ENCODE measurements around the gene CALML3. TPM values are rescaled to one million over a fixed set of nuclear protein-coding genes. Genes with fewer than 3 reads are reported as not detected.

Gene CALML3
- total RNA-seq, 2 experiments from 2014 or later, result not detected

DNA sequence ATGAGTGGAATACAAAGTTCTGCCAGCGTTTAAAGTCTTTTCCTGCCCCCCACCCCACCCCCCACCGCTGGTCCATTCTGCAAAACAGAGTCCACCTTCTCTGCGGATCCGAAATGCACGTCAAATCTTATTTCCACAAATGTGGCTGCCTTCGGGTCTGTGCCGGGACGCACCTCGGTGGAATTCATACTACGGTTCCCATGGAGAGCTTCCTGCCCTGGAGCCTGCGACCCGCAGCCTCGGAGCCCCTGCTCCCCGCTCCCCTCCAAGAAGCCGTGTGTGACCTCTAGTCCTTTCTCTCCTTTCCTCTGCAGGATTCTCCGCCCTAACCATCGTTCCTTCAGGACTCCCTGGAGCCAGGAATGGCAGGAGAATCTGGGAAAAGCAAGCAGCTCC, 12.9 kb upstream of the CALML3 start:
- intact Hi-C loops (cut with micrococcal nuclease), result no loop called here
- POLR2A ChIA-PET, result no interaction called here
- no peak overlapping the region for H3K4me3 Mint-ChIP-seq
- H3K36me3 Mint-ChIP-seq, result no peaks in the 10 kb centered on the region
- H3K27me3 Mint-ChIP-seq, result peaks cover 9% of the 10 kb centered on the region
- peaks cover 11% of the 10 kb centered on the region for H3K4me1 Mint-ChIP-seq (ENCODE audit: low read depth)
- H3K27ac Mint-ChIP-seq, result no peak overlapping the region
- no peaks in the 10 kb centered on the region for H3K9me3 Mint-ChIP-seq
- CTCF ChIA-PET, result interaction anchor here (2.0 kb wide), 1 partner anchor 111 kb away, joined by 7 read pairs; no protein-coding TSS in a partner anchor
- no peak for DNase-seq

- POLR2A ChIA-PET, result no interaction called here
- H3K4me3 Mint-ChIP-seq, result no peak overlapping the region
Observed at GRCh38 chr10:5512331-5512730, 12.4 kb upstream of the CALML3 start.

DNA sequence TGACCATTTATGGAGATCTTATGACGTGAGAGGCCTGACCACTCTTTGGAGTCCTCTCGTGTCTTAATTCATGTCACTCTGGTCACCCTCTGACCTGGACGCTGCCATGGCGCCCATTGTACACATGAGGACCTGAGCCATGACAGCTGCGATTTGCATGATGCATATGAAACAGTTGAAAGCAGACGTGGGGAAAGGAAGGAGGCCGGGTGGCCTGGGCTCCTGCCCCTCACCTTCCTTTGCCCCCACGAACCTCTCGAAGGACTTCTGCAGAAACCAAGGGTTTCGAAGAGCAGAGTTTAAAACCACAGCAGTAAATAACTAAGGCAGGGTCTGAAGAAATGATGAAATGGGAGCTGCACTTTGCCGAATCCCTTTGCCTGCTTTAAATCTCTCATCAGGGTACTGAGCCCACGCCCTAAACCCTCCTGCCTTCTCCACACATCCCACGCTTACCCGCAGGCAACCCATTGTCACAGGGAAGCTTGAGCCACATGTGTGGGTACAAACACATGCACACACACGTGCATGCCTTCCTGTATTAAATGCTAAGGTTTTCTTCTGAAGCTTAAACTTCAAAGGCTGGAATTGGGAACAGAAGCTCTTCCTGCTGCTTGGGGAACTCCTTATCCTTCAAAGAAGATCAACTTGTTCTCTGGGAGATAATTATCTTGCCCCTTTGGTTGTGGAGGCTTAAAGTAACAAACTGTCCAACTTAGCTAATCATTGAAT, 11.7 kb upstream of the CALML3 start:
- ChIA-PET CTCF (interaction anchor here (0.6 to 2.0 kb wide), 3 partner anchors 66 to 117 kb away, joined by 4 to 7 read pairs (median 5); no protein-coding TSS in a partner anchor), POLR2A (no interaction called here)
- H3K4me3 Mint-ChIP-seq, result no peak overlapping the region
- H3K4me1 Mint-ChIP-seq (ENCODE audit: low read depth), result peaks cover 11% of the 10 kb centered on the region
- intact Hi-C loops (cut with micrococcal nuclease), result no loop called here
- no peaks in the 10 kb centered on the region for H3K9me3 Mint-ChIP-seq
- peak; percentile 42 for DNase-seq
- no peak overlapping the region for H3K27ac Mint-ChIP-seq
- H3K27me3 Mint-ChIP-seq, result peaks cover 9% of the 10 kb centered on the region
- H3K36me3 Mint-ChIP-seq, result no peaks in the 10 kb centered on the region

More at GRCh38 chr10:5512331-5512730, 12.4 kb upstream of the CALML3 start:
- Mint-ChIP-seq H3K27me3 (peaks cover 9% of the 10 kb centered on the region), H3K4me1 (ENCODE audit: low read depth) (peaks cover 11% of the 10 kb centered on the region), H3K36me3 (no peaks in the 10 kb centered on the region), H3K9me3 (no peaks in the 10 kb centered on the region), H3K27ac (no peak overlapping the region)
- intact Hi-C loops (cut with micrococcal nuclease), result no loop called here
- no peak for DNase-seq
- CTCF ChIA-PET, result interaction anchor here (2.0 kb wide), 1 partner anchor 110 kb away, joined by 7 read pairs; no protein-coding TSS in a partner anchor

- Mint-ChIP-seq H3K4me1 (ENCODE audit: low read depth) (peaks cover 11% of the 10 kb centered on the region), H3K9me3 (no peaks in the 10 kb centered on the region), H3K36me3 (no peaks in the 10 kb centered on the region), H3K4me3 (no peak overlapping the region), H3K27ac (no peak overlapping the region), H3K27me3 (peaks cover 9% of the 10 kb centered on the region)
- no peak for DNase-seq
- CTCF ChIA-PET, result no interaction called here
- POLR2A ChIA-PET, result no interaction called here
- intact Hi-C loops (cut with micrococcal nuclease), result no loop called here
Observed at GRCh38 chr10:5514226-5514850, 10.4 kb upstream of the CALML3 start.

- no peak overlapping the region for H3K4me3 Mint-ChIP-seq
- H3K4me1 Mint-ChIP-seq (ENCODE audit: low read depth), result peaks cover 11% of the 10 kb centered on the region
- intact Hi-C loops (cut with micrococcal nuclease), result loop anchor here (5.0 kb wide), 1 partner anchor 36 kb away; no protein-coding TSS in a partner anchor
- ChIA-PET CTCF (no interaction called here), POLR2A (no interaction called here)
- H3K36me3 Mint-ChIP-seq, result no peaks in the 10 kb centered on the region
- H3K9me3 Mint-ChIP-seq, result no peaks in the 10 kb centered on the region
- DNase-seq, result no peak
- no peak overlapping the region for H3K27ac Mint-ChIP-seq
- peaks cover 11% of the 10 kb centered on the region for H3K27me3 Mint-ChIP-seq
Observed at GRCh38 chr10:5515948-5516761, 8.6 kb upstream of the CALML3 start.

GRCh38 chr10:5517546-5517945, 7.2 kb upstream of the CALML3 start:
- peaks cover 11% of the 10 kb centered on the region for H3K4me1 Mint-ChIP-seq (ENCODE audit: low read depth)
- no peak overlapping the region for H3K27ac Mint-ChIP-seq
- no peaks in the 10 kb centered on the region for H3K9me3 Mint-ChIP-seq
- no peak overlapping the region for H3K4me3 Mint-ChIP-seq
- H3K27me3 Mint-ChIP-seq, result peaks cover 4% of the 10 kb centered on the region
- intact Hi-C loops (cut with micrococcal nuclease), result loop anchor here (5.0 kb wide), 1 partner anchor 35 kb away; no protein-coding TSS in a partner anchor
- no peak for DNase-seq
- H3K36me3 Mint-ChIP-seq, result no peaks in the 10 kb centered on the region
- CTCF ChIA-PET, result no interaction called here
- POLR2A ChIA-PET, result no interaction called here

GRCh38 chr10:5518143-5518542, 6.6 kb upstream of the CALML3 start:
- Mint-ChIP-seq H3K9me3 (no peaks in the 10 kb centered on the region), H3K27ac (no peak overlapping the region), H3K36me3 (no peaks in the 10 kb centered on the region), H3K27me3 (peaks cover 3% of the 10 kb centered on the region), H3K4me3 (no peak overlapping the region), H3K4me1 (ENCODE audit: low read depth) (peaks cover 5% of the 10 kb centered on the region)
- ChIA-PET POLR2A (no interaction called here), CTCF (interaction anchor here (1.6 kb wide), 1 partner anchor 105 kb away, joined by 7 read pairs; no protein-coding TSS in a partner anchor)
- intact Hi-C loops (cut with micrococcal nuclease), result loop anchor here (5.0 kb wide), 1 partner anchor 34 kb away; no protein-coding TSS in a partner anchor
- no peak for DNase-seq

DNA sequence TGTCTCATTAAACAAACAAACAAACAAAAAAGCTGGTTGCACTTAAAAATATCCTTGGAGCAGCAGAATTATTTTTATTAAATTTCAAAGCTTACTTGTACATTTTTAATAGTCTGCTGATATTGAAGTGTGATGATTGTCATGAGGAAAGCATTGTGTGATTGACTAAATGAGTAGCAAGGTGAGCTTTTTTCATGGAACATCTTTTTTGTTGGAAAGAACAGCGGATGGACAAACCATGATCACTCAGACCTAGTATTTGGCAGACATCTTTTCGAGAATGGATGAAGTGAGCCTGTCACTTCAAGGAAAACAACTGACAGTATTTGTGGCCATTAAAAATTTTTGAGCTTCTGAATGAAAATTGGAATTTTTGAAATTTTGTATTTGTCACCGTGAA, 5.7 kb upstream of the CALML3 start:
- Mint-ChIP-seq H3K4me1 (ENCODE audit: low read depth) (no peaks in the 10 kb centered on the region), H3K27ac (no peak overlapping the region), H3K9me3 (no peaks in the 10 kb centered on the region), H3K36me3 (no peaks in the 10 kb centered on the region), H3K27me3 (peaks cover 1% of the 10 kb centered on the region), H3K4me3 (no peak overlapping the region)
- ChIA-PET POLR2A (no interaction called here), CTCF (interaction anchor here (1.6 kb wide), 1 partner anchor 104 kb away, joined by 7 read pairs; no protein-coding TSS in a partner anchor)
- no peak for DNase-seq
- intact Hi-C loops (cut with micrococcal nuclease), result loop anchor here (5.0 kb wide), 1 partner anchor 33 kb away; no protein-coding TSS in a partner anchor

DNA sequence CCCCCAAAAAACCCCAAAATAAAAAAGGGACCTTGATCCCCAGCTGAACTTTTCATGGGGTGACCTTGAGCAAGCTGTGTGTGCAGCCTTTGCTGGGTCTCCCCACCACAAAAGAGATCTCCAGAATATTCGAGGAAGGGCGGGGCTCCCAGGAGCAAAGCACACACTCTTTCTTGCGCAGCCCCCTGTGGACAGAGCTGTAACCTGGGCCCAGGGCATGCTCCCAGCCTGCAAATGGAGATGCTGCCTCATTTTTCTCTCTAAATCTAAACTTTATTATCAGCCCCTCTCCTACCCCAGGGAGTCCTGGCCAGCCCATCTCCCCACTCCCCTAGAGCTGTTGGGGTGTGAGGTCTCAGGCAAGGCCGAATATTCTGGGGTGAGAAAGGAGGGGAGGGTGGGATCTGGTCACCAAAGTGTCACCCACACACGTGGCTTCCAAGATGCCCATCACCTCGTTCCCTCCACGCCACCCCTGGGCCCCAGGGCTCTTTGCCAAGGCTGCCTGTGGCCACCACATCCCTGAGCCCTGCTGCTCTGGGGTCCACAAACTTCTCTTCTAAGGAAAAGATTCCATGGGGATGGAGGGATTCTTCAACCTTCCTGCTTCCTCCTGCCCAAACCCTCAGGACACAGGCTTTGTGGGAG, 1.7 kb upstream of the CALML3 start:
- H3K36me3 Mint-ChIP-seq, result no peaks in the 10 kb centered on the region
- no peaks in the 10 kb centered on the region for H3K4me1 Mint-ChIP-seq (ENCODE audit: low read depth)
- ChIA-PET CTCF (interaction anchor here (1.2 to 1.6 kb wide), 2 partner anchors 100 to 106 kb away, joined by 3 read pairs; no protein-coding TSS in a partner anchor), POLR2A (no interaction called here)
- H3K9me3 Mint-ChIP-seq, result no peaks in the 10 kb centered on the region
- H3K27ac Mint-ChIP-seq, result no peak overlapping the region
- no peak for DNase-seq
- H3K27me3 Mint-ChIP-seq, result peaks cover 1% of the 10 kb centered on the region
- intact Hi-C loops (cut with micrococcal nuclease), result no loop called here
- H3K4me3 Mint-ChIP-seq, result no peak overlapping the region

DNA sequence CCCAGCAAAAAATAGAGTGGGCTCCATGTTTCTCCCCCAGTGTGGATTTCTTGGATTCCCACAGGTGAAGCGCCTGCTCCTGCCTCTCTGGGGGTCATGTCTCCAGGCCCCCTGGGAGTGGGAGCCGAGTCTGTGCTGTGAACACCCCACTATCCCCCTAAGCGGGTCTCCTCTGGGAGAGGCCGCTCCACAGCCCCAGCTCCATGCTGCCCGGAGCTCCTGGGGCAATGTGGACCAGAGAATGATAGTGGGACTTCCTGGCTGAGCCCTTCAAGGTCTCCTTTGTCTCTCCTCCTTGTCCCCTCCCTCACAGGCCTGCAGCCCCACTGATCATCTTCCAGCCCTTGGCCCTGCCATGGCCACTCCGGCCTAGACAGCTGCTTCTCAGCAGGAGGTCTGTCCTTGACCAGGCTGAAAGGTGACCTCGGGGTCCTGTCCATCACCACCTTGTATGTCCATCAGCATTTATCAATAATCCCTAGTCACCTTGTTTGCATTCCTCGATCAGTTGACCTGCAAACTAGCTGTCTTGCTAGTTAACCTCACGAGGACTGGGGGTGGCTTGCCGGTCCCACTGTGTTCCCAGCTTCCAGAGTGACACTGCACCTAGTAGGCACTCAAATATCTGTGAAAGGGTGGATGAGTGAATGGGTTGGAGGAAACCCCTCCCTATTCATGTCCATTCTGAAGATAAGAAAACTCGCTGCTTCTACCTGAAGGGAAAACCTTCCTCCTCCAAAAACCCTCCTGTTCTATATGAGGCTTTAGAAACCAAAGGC, 776 bp upstream of the CALML3 start:
- Mint-ChIP-seq H3K4me3 (no peak overlapping the region), H3K36me3 (no peaks in the 10 kb centered on the region), H3K9me3 (no peaks in the 10 kb centered on the region), H3K27me3 (peaks cover 1% of the 10 kb centered on the region), H3K4me1 (ENCODE audit: low read depth) (no peaks in the 10 kb centered on the region), H3K27ac (no peak overlapping the region)
- no peak for DNase-seq
- intact Hi-C loops (cut with micrococcal nuclease), result no loop called here
- ChIA-PET CTCF (no interaction called here), POLR2A (no interaction called here)

- no peak overlapping the region for H3K27ac Mint-ChIP-seq
- no peak overlapping the region for H3K4me3 Mint-ChIP-seq
- H3K27me3 Mint-ChIP-seq, result no peaks in the 10 kb centered on the region
- ChIA-PET CTCF (interaction anchor here (1.0 kb wide), 1 partner anchor 97 kb away, joined by 4 read pairs; no protein-coding TSS in a partner anchor), POLR2A (no interaction called here)
- DNase-seq, result no peak
- no peaks in the 10 kb centered on the region for H3K36me3 Mint-ChIP-seq
- H3K4me1 Mint-ChIP-seq (ENCODE audit: low read depth), result no peaks in the 10 kb centered on the region
- no peaks in the 10 kb centered on the region for H3K9me3 Mint-ChIP-seq
- intact Hi-C loops (cut with micrococcal nuclease), result no loop called here
Observed at GRCh38 chr10:5525561-5526341, 990 bp downstream of the CALML3 start.
